IMR-90 (cell line): ENCODE results near the gene GSG1.

ENCODE experiments used
- BHLHE40 ChIP-seq: fragments of 150-350 bp; IDR thresholded peaks from 2 replicates; pipeline ENCODE4 v1.6.1; 2016; ENCODE audit warnings: mild to moderate bottlenecking, low read depth, low read length
- CEBPB ChIP-seq: IDR thresholded peaks from 2 replicates; pipeline ENCODE4 v1.6.1; 2012; ENCODE audit warnings: low read depth, low read length, improper control_type of control experiment
- CHD1 ChIP-seq: IDR thresholded peaks from 2 replicates; pipeline ENCODE4 v1.6.1; 2012; ENCODE audit warnings: low read depth, low read length, improper control_type of control experiment
- FOS ChIP-seq: fragments of 150-350 bp; IDR thresholded peaks from 2 replicates; pipeline ENCODE4 v1.6.1; 2016; ENCODE audit warnings: low read depth, low read length
- NFE2L2 ChIP-seq: fragments of 150-350 bp; IDR thresholded peaks from 2 replicates; pipeline ENCODE4 v1.6.1; 2016; ENCODE audit warnings: low read depth, mild to moderate bottlenecking, low read length
- POLR2A ChIP-seq: IDR thresholded peaks from 2 replicates; pipeline ENCODE4 v1.6.1; 2012; ENCODE audit warnings: mild to moderate bottlenecking, low read depth, low read length
- RAD21 ChIP-seq: IDR thresholded peaks from 2 replicates; pipeline ENCODE4 v1.6.1; 2012; ENCODE audit warnings: low read length, improper control_type of control experiment
- TF ChIP-seq, protein P1 (sequence below): conservative IDR thresholded peaks from 2 replicates; pipeline ENCODE4 v1.5.1; 2012; ENCODE audit warnings: mild to moderate bottlenecking, low read depth, low read length, improper control_type of control experiment
- TF ChIP-seq, protein P2 (sequence below): fragments of 150-350 bp; IDR thresholded peaks from 2 replicates; pipeline ENCODE4 v1.6.1; 2017; ENCODE audit warnings: mild to moderate bottlenecking, antibody characterized with exemption, low read length, low read depth

DNA sequence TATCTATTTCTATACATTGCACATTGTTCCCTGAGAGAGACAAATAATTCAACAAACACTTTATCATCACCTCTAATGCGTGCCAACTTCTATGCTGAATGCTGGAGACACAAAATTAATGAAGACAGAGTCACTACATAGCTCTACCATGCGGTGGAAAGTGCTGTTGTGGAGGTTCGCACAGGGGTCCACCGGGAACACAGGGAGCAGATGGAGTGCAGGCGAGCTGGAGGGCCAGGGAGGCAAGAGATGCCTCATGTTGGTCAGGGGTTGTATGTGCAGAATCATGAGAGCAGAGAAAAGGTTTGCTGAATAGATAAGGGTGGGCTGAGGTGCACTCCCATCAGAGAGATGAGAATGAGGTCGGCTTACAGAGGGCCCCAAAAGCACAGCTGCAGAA, 34.1 kb downstream of the GSG1 start:
- TF ChIP-seq, protein P1, sequence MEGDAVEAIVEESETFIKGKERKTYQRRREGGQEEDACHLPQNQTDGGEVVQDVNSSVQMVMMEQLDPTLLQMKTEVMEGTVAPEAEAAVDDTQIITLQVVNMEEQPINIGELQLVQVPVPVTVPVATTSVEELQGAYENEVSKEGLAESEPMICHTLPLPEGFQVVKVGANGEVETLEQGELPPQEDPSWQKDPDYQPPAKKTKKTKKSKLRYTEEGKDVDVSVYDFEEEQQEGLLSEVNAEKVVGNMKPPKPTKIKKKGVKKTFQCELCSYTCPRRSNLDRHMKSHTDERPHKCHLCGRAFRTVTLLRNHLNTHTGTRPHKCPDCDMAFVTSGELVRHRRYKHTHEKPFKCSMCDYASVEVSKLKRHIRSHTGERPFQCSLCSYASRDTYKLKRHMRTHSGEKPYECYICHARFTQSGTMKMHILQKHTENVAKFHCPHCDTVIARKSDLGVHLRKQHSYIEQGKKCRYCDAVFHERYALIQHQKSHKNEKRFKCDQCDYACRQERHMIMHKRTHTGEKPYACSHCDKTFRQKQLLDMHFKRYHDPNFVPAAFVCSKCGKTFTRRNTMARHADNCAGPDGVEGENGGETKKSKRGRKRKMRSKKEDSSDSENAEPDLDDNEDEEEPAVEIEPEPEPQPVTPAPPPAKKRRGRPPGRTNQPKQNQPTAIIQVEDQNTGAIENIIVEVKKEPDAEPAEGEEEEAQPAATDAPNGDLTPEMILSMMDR: no peak
- TF ChIP-seq POLR2A (no peak), CEBPB (no peak), NFE2L2 (no peak), BHLHE40 (no peak), CHD1 (no peak), FOS (no peak), RAD21 (no peak)
- TF ChIP-seq, protein P2, sequence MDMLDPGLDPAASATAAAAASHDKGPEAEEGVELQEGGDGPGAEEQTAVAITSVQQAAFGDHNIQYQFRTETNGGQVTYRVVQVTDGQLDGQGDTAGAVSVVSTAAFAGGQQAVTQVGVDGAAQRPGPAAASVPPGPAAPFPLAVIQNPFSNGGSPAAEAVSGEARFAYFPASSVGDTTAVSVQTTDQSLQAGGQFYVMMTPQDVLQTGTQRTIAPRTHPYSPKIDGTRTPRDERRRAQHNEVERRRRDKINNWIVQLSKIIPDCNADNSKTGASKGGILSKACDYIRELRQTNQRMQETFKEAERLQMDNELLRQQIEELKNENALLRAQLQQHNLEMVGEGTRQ: no peak
